ENCODE results near the gene IPO8. TPM values are rescaled to one million over a fixed set of nuclear protein-coding genes. Genes with fewer than 3 reads are reported as not detected.

Gene IPO8
- total and polyA plus RNA-seq, 2 of the 4 experiments (the other 2 are of a cell fraction): 11.1 to 31.5 TPM

- Histone ChIP-seq H4K91ac (ENCODE audit: insufficient read depth, low read depth, low read length) (no peak overlapping the region), H3K23ac (ENCODE audit: low read depth, low read length) (no peak overlapping the region), H3K27me3 (ENCODE audit: control insufficient read depth, insufficient read depth, low read length) (no peaks in the 10 kb centered on the region), H2BK15ac (ENCODE audit: low read depth, low read length) (no peak overlapping the region), H3K4me2 (ENCODE audit: low read depth, low read length) (no peak overlapping the region), H2AFZ (replicated peaks; ENCODE audit: low read length, poor library complexity) (no peak overlapping the region), H3K14ac (replicated peaks; ENCODE audit: low read depth, low read length) (no peak overlapping the region), H2BK5ac (ENCODE audit: low read depth, low read length, poor library complexity, severe bottlenecking) (no peak overlapping the region), H3K9me3 (ENCODE audit: control insufficient read depth, insufficient read depth, low read length) (no peaks in the 10 kb centered on the region), H4K20me1 (ENCODE audit: insufficient read depth, low read length) (no peaks in the 10 kb centered on the region), H3K56ac (ENCODE audit: extremely low read depth, insufficient read depth, low read length) (no peak overlapping the region), H2BK120ac (ENCODE audit: low read depth, low read length) (no peak overlapping the region), H3K9me1 (ENCODE audit: insufficient read depth, low read length) (no peaks in the 10 kb centered on the region), H2AK9ac (replicated peaks; ENCODE audit: low read depth, low read length, poor library complexity) (no peak overlapping the region), H4K8ac (ENCODE audit: low read depth in 2 of 2, low read length in 2 of 2) (no peak overlapping the region), H3K4me1 (ENCODE audit: control insufficient read depth, insufficient read depth, low read length) (no peaks in the 10 kb centered on the region), H2AK5ac (ENCODE audit: low read depth, low read length) (no peak overlapping the region), H3K36me3 (ENCODE audit: control insufficient read depth, insufficient read depth, low read length) (no peaks in the 10 kb centered on the region), H3K9ac (ENCODE audit: low read depth, low read length) (no peak overlapping the region), H2BK20ac (ENCODE audit: low read depth, low read length) (no peak overlapping the region), H3K18ac (ENCODE audit: low read depth, low read length) (no peak overlapping the region), H3K4me3 (ENCODE audit: insufficient read depth, low read depth, low read length) (no peak overlapping the region), H3K27ac (ENCODE audit: insufficient read depth, low read length) (no peak overlapping the region), H3K4ac (ENCODE audit: low read depth, low read length) (no peak overlapping the region), H4K5ac (ENCODE audit: low read depth, low read length) (no peak overlapping the region), H3K79me1 (ENCODE audit: low read depth in 1 of 2, low read length in 2 of 2) (no peaks in the 10 kb centered on the region)
- no peak for DNase-seq
- dilution Hi-C loops (cut with HindIII; ENCODE audit: low sequenced_read_pairs, unreplicated experiment): no loop called here
- ChIA-PET POLR2A (ENCODE audit: unreplicated experiment) (no interaction called here), CTCF (interaction anchor here (1.2 kb wide), 1 partner anchor 11 kb away, joined by 3 read pairs; no protein-coding TSS in a partner anchor)
- no TSS peak for BruUV-seq (replicated peaks)
- in situ Hi-C loops (cut with MboI; ENCODE audit: low sequenced_read_pairs): no loop called here
- intact Hi-C loops (cut with micrococcal nuclease): no loop called here
- WGBS, 2 experiments (ENCODE audit: extremely low coverage in 2 of 2, insufficient read length in 1 of 2): 0% methylated on average over 1 of the region's 2 CpGs; no CpG with 5 or more reads in 1 of the 2 experiments
- no peak for ATAC-seq (ENCODE audit: low read depth)
- TF ChIP-seq SMC3 (IDR thresholded peaks at IDR 0.05; ENCODE audit: low read depth, low read length) (no peak), MXI1 (IDR thresholded peaks at IDR 0.05; ENCODE audit: borderline replicate concordance, low read depth, low read length) (no peak), NFE2L2 (IDR thresholded peaks at IDR 0.05; ENCODE audit: low read depth, low read length) (no peak), CEBPB (IDR thresholded peaks at IDR 0.05; ENCODE audit: low read depth, low read length) (no peak), ELK1 (IDR thresholded peaks at IDR 0.05; ENCODE audit: borderline replicate concordance, low read depth, low read length) (no peak), USF2 (IDR thresholded peaks at IDR 0.05; ENCODE audit: low read depth, low read length) (no peak), MAFK (IDR thresholded peaks at IDR 0.05; ENCODE audit: low read depth, low read length) (no peak), CHD1 (IDR thresholded peaks at IDR 0.05; ENCODE audit: low read depth, low read length) (no peak), CTCF (conservative IDR thresholded peaks at IDR 0.05; ENCODE audit: low read depth, low read length) (no peak), RAD21 (IDR thresholded peaks at IDR 0.05; ENCODE audit: low read length) (no peak)
These were observed 109.8 kb downstream of the IPO8 start for GRCh38 chr12:30585877-30586276.

All from IMR-90 (cell line).